GM19468 (cell line): ENCODE measurements around the gene UTP20.
"Not testable (repeated sequence)": the region's sequence is repeated elsewhere in the genome, so short reads cannot be mapped to it uniquely, and the experiment has no call there.

Experiments used
- ATAC-seq: cut with Tn5 transposase; IDR thresholded peaks from one replicate; pipeline ENCODE4 v1.9.1; 2021; ENCODE audit warnings: mild to moderate bottlenecking, moderate library complexity, moderate number of reproducible peaks; ENCODE audit not compliant: unreplicated experiment; ENCODE audit errors: extremely low read depth

UTP20 gene

DNA sequence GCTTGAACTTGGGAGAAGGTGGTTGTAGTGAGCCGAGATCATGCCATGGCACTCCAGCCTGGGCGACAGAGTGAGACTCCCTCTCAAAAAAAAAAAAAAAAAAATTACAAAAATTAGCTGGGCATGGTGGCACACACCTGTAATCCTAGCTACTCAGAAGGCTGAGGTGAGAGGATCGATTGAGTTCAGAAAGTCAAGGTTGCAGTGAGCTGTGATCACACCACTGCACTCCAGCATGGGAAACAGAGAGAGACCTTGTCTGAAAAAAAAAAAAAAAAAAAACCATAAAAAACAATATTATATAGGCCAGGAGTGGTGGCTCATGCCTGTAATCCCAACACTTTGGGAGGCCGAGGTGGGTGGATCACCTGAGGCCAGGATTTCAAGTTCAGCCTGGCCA is 142.2 kb downstream of the UTP20 start:
- not testable (repeated sequence) for ATAC-seq

DNA sequence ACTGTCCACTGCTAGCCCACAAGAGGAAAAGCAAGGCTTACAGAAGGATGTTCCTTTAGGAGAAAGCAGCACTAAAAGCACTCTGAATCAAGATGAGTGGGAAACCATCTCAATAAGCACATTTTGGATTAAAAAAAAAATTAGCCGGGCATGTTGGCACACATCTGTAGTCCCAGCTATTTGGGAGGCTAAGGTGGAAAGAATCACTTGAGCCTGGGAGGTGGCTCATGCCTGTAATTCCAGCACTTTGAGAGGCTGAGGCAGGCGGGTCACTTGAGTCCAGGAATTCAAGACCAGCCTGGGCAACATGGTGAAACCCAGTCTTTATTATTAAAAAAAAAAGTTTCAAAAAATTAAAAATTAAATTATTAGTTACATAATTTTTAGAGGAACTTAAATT is 144.7 kb downstream of the UTP20 start:
- ATAC-seq = no peak

DNA sequence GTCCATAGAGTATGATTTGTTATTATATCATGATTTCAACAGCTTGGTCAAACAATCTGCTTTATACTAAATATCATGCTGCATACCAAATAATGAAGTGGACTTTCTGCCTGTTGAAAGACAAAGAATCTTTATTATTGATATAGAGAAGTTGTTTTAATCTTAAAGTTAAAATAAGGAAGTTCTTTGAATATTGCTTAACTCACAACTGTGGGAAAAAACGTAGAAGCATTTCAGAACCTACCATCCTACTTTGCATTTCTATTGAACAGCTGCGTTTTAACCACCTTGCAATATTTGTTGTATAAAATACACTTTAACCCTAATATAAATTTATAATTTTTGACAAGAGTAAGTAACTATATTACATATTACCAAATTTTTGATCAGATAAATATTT is 150.6 kb downstream of the UTP20 start:
- no peak for ATAC-seq

- ATAC-seq = no peak
Observed at GRCh38 chr12:101436136-101436535, 156.2 kb downstream of the UTP20 start.
